Activated T-helper 1 cell treated with anti-CD3 and anti-CD28 coated beads, Interleukin-12 subunit alpha, Interleukin-12 subunit beta, Interleukin-2, Interleukin-4 antibody, amounts not matched to agents 30 ng/mL and 10 ng/mL and 1 ng/mL, durations not matched to agents 14 hours and 24 hours and 36 hours (primary cell): Measurements from ENCODE around the gene PCDH15. TPM values are rescaled to one million over a fixed set of nuclear protein-coding genes. Genes with fewer than 3 reads are reported as not detected.

ENCODE experiments used
- DNase-seq: peaks from one replicate; pipeline ENCODE4 v3.0.0; 2021; ENCODE audit warnings: low spot score
- H3K27ac Mint-ChIP-seq: one replicate; pipeline ENCODE4 v1.8.0; 2021; ENCODE audit warnings: mild to moderate bottlenecking, mixed read lengths
- H3K27me3 Mint-ChIP-seq: one replicate; pipeline ENCODE4 v1.8.0; 2022; ENCODE audit warnings: mild to moderate bottlenecking, moderate library complexity, mixed read lengths; ENCODE audit not compliant: insufficient read depth
- H3K36me3 Mint-ChIP-seq: one replicate; pipeline ENCODE4 v1.8.0; 2021; ENCODE audit warnings: low read depth, mixed read lengths
- H3K4me1 Mint-ChIP-seq: one replicate; pipeline ENCODE4 v1.8.0; 2021; ENCODE audit warnings: low read depth, mixed read lengths
- H3K4me3 Mint-ChIP-seq: one replicate; pipeline ENCODE4 v1.8.0; 2021; ENCODE audit warnings: mild to moderate bottlenecking, moderate library complexity, mixed read lengths
- H3K9me3 Mint-ChIP-seq: one replicate; pipeline ENCODE4 v1.8.0; 2021; ENCODE audit warnings: mixed read lengths
- intact Hi-C: fragments of 100-400 bp; cut with micrococcal nuclease; formaldehyde crosslinking; loops from one replicate; pipeline ENCODE4 v1.15.1; 2024
- total RNA-seq: library from RNA; stranded (reverse); gene quantifications from 2 replicates; pipeline ENCODE4 v1.2.3, GENCODE V29; 2022

The PCDH15 gene
- total RNA-seq, 1 donor from 2014 or later = not detected

- H3K27ac Mint-ChIP-seq = no peak overlapping the region
- H3K9me3 Mint-ChIP-seq = peaks cover 3% of the 10 kb centered on the region
- DNase-seq = no peak
- no peaks in the 10 kb centered on the region for H3K36me3 Mint-ChIP-seq
- no peaks in the 10 kb centered on the region for H3K27me3 Mint-ChIP-seq
- H3K4me3 Mint-ChIP-seq = no peak overlapping the region
- no peaks in the 10 kb centered on the region for H3K4me1 Mint-ChIP-seq
- intact Hi-C loops = no loop called here
Measured at GRCh38 chr10:54772468-54773122, 28.4 kb downstream of the PCDH15 start.

- H3K27ac Mint-ChIP-seq = no peak overlapping the region
Measured at GRCh38 chr10:54769051-54769450, 32.0 kb downstream of the PCDH15 start.

DNA sequence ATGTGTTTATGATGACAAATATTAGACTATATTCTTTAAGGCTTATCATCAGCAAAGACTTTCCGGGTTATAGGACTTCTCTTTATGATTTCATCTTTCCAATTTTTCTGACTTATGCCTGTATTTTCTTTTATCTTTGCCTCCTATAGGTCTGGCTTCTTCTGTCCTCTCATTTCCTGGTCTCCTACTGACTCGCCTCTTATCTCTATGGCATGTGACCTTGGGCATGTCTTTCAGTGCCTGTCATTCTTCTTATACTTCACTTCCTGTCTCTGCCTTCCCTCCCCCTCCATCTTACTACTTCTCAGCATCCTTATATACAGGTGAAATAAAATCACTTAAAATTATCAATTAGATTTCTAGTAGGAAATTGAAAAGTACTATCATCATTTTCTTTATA lies 42.2 kb downstream of the PCDH15 start:
- no peak overlapping the region for H3K4me3 Mint-ChIP-seq
- H3K27me3 Mint-ChIP-seq = no peaks in the 10 kb centered on the region
- intact Hi-C loops = no loop called here
- DNase-seq = no peak
- H3K4me1 Mint-ChIP-seq = no peaks in the 10 kb centered on the region
- no peaks in the 10 kb centered on the region for H3K36me3 Mint-ChIP-seq
- H3K27ac Mint-ChIP-seq = no peak overlapping the region
- H3K9me3 Mint-ChIP-seq = no peaks in the 10 kb centered on the region

More at GRCh38 chr10:54769051-54769450, 32.0 kb downstream of the PCDH15 start:
- no peak for DNase-seq
- H3K9me3 Mint-ChIP-seq = peaks cover 3% of the 10 kb centered on the region
- intact Hi-C loops = no loop called here
- H3K4me3 Mint-ChIP-seq = no peak overlapping the region
- H3K4me1 Mint-ChIP-seq = no peaks in the 10 kb centered on the region
- no peaks in the 10 kb centered on the region for H3K27me3 Mint-ChIP-seq
- H3K36me3 Mint-ChIP-seq = no peaks in the 10 kb centered on the region

DNA sequence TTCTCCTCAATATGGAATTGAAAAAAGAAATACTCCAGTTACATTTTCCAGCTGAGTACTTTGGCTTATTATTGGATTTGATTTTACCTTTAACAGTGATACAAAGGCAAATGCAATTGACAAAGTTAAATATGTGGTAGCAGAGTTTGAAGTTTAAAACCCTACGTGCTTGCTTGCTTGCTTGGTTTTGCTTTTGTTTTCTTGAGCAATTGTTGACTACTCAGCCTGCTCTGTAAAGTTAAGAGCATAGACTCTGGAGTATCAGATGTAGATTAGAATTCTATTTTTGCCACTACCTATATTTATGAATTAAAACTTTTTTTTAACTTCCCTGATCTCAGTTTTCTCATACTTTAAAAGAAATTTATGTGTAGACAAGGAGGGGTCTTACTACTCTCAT lies 51.4 kb downstream of the PCDH15 start:
- Mint-ChIP-seq H3K4me3 (no peak overlapping the region), H3K27ac (no peak overlapping the region), H3K27me3 (no peaks in the 10 kb centered on the region), H3K4me1 (no peaks in the 10 kb centered on the region), H3K9me3 (peaks cover 8% of the 10 kb centered on the region), H3K36me3 (no peaks in the 10 kb centered on the region)
- intact Hi-C loops = no loop called here
- DNase-seq = no peak

DNA sequence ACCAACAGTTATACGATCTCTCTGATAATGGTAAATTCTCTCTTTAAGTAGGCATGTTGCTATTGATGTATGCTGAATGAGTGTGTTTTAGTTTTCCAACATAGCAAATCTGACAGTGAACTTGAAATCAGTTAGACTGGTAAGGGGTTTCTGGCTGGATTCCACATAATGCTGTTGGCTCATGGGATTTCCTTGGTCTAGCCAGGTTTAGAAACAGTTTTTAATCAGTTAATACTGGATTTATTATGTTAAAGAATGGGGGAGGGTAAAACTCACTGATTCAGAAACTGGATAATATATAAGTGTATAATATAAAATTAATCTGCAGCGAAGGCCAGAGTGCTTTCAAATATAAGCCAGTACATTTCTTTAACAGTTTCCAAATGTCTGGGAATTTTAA lies 55.6 kb downstream of the PCDH15 start:
- H3K4me1 Mint-ChIP-seq = no peaks in the 10 kb centered on the region
- intact Hi-C loops = no loop called here
- H3K4me3 Mint-ChIP-seq = no peak overlapping the region
- H3K36me3 Mint-ChIP-seq = no peaks in the 10 kb centered on the region
- H3K9me3 Mint-ChIP-seq = no peaks in the 10 kb centered on the region
- H3K27me3 Mint-ChIP-seq = no peaks in the 10 kb centered on the region
- no peak for DNase-seq
- no peak overlapping the region for H3K27ac Mint-ChIP-seq

- Mint-ChIP-seq H3K36me3 (no peaks in the 10 kb centered on the region), H3K4me3 (no peak overlapping the region), H3K9me3 (peaks cover 10% of the 10 kb centered on the region), H3K27ac (no peak overlapping the region), H3K27me3 (no peaks in the 10 kb centered on the region), H3K4me1 (no peaks in the 10 kb centered on the region)
- no peak for DNase-seq
- intact Hi-C loops = no loop called here
Measured at GRCh38 chr10:54742416-54742815, 58.6 kb downstream of the PCDH15 start.

DNA sequence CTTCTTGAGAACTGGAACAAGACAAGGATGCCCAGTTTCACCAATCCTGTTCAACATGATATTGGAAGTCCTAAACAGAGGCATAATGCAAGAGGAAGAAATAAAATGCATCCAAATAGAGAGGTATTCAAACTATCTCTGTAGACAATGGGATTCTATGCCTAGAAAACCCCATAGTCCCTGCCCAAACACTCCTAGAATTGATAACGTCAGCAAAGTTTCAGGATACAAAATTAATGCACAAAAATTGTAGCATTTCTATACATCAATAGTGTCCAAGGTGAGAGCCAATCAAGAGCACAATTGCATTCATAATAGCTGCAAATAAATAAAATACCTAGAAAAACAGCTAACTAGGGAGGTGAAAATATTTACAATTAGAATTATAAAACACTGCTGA lies 72.5 kb downstream of the PCDH15 start:
- H3K4me1 Mint-ChIP-seq = no peaks in the 10 kb centered on the region
- H3K9me3 Mint-ChIP-seq = peaks cover 2% of the 10 kb centered on the region
- H3K36me3 Mint-ChIP-seq = no peaks in the 10 kb centered on the region
- no peak overlapping the region for H3K27ac Mint-ChIP-seq
- intact Hi-C loops = no loop called here
- no peak for DNase-seq
- no peaks in the 10 kb centered on the region for H3K27me3 Mint-ChIP-seq
- no peak overlapping the region for H3K4me3 Mint-ChIP-seq

DNA sequence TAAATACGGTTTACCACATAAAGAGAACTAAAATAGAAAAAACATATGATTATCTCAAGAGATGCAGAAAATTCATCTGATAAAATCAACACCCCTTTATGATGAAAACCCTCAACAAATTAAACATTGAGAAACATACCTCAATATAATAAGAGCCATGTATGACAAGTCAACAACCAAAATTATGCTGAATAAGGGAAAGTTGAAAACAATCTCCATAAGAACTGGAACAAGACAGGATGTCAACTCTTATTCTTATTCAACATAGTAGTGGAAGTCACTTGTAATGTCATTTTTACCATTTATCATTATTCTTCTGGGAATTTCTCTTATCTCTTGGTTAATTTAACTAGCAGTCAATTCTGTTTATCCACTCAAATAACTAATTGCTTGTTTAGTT lies 79.0 kb downstream of the PCDH15 start:
- no peaks in the 10 kb centered on the region for H3K4me1 Mint-ChIP-seq
- no peaks in the 10 kb centered on the region for H3K36me3 Mint-ChIP-seq
- no peak overlapping the region for H3K27ac Mint-ChIP-seq
- DNase-seq = no peak
- H3K9me3 Mint-ChIP-seq = peaks cover 14% of the 10 kb centered on the region
- intact Hi-C loops = no loop called here
- no peak overlapping the region for H3K4me3 Mint-ChIP-seq
- no peaks in the 10 kb centered on the region for H3K27me3 Mint-ChIP-seq

GRCh38 chr10:54710918-54711317 lies 90.1 kb downstream of the PCDH15 start:
- Mint-ChIP-seq H3K4me3 (no peak overlapping the region), H3K27me3 (no peaks in the 10 kb centered on the region), H3K36me3 (no peaks in the 10 kb centered on the region), H3K9me3 (no peaks in the 10 kb centered on the region), H3K4me1 (no peaks in the 10 kb centered on the region), H3K27ac (no peak overlapping the region)
- DNase-seq = no peak
- intact Hi-C loops = loop anchor here (1.0 kb wide), 1 partner anchor 20 kb away; no protein-coding TSS in a partner anchor

DNA sequence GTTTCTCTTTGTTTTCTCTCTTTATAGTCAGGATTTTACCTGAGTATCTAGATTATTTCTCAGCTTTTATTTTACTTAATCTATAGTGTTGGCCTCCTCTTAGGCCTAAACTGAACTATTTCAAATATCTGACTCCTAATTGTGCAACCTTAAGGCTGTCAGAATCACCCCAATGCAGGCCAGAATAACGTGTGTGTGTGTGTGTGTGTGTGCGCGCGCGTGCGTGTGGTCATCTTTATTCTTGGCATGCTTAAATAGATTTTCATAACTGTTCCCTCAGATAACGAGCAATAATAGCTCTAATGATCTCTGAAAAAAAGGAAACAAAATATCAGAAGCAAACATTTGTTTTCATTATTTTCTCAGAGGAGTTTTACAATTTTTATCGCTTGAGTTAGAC lies 92.4 kb downstream of the PCDH15 start:
- no peaks in the 10 kb centered on the region for H3K4me1 Mint-ChIP-seq
- no peaks in the 10 kb centered on the region for H3K9me3 Mint-ChIP-seq
- H3K4me3 Mint-ChIP-seq = no peak overlapping the region
- no peak overlapping the region for H3K27ac Mint-ChIP-seq
- DNase-seq = no peak
- no peaks in the 10 kb centered on the region for H3K27me3 Mint-ChIP-seq
- intact Hi-C loops = no loop called here
- H3K36me3 Mint-ChIP-seq = no peaks in the 10 kb centered on the region

DNA sequence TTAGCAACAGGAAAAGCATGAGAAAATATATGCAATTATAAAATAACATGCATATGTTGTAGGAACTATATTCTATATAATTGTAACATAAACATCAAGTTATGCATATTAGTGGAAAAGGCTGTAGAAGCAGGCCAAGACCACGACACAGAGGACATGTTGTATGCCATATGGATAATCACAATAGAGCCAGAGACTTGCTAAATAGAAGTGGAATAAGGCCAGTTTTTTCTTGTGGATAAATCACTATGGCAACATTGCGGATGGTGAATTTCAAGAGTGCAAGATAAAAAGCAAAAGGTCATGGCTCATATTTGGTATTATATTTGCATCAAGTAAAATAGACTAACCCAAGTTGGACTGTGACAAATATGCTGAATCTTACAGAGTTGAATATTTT lies 93.0 kb downstream of the PCDH15 start:
- intact Hi-C loops = no loop called here
- H3K27ac Mint-ChIP-seq = no peak overlapping the region
- no peaks in the 10 kb centered on the region for H3K27me3 Mint-ChIP-seq
- no peaks in the 10 kb centered on the region for H3K4me1 Mint-ChIP-seq
- H3K36me3 Mint-ChIP-seq = no peaks in the 10 kb centered on the region
- no peak for DNase-seq
- no peak overlapping the region for H3K4me3 Mint-ChIP-seq
- H3K9me3 Mint-ChIP-seq = no peaks in the 10 kb centered on the region

DNA sequence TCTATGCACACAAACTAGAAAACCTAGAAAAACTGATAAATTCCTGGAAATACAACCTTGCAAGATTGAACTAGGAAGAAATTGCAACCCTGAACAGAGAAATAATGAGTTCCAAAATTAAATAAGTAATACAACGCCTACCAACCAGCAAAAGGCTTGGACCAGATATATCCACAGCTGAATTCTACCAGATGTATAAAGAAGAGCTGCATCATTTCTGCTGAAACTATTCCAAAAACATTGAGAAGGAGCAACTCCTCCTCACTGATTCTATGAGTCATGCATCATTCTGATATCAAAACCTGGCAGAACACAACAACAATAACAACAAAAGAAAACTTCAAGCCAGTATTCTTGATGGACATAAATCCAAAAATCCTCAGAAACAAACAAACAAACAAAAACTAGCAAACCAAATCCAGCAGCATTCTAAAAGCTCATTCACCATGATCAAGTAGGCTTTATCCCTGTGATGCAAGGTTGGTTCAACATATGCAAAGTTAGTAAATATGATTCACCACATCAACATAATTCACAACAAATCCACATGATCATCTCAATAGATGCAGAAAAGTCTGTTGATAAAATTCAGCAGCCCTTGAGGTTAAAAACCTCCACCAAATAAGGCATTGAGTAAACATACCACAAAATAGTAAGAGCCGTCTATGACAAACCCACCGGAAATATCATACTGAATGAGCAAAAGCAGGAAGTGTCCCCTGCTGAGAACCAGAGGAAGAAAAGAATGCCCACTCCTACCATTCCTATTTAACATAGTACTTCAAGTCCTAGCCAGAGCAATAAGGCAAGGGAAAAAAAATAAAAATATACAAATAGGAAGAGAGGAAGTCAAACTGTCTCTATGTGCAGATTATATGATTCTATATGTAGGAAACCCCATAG lies 98.2 kb downstream of the PCDH15 start:
- no peak for DNase-seq
- Mint-ChIP-seq H3K4me1 (no peaks in the 10 kb centered on the region), H3K36me3 (no peaks in the 10 kb centered on the region), H3K27me3 (no peaks in the 10 kb centered on the region), H3K9me3 (peaks cover 4% of the 10 kb centered on the region), H3K27ac (no peak overlapping the region), H3K4me3 (no peak overlapping the region)
- intact Hi-C loops = no loop called here

GRCh38 chr10:54691331-54691730 lies 109.7 kb downstream of the PCDH15 start:
- no peaks in the 10 kb centered on the region for H3K4me1 Mint-ChIP-seq
- H3K27ac Mint-ChIP-seq = no peak overlapping the region
- H3K4me3 Mint-ChIP-seq = no peak overlapping the region
- H3K9me3 Mint-ChIP-seq = peaks cover 3% of the 10 kb centered on the region
- no peaks in the 10 kb centered on the region for H3K27me3 Mint-ChIP-seq
- H3K36me3 Mint-ChIP-seq = no peaks in the 10 kb centered on the region
- intact Hi-C loops = loop anchor here (1.0 kb wide), 1 partner anchor 20 kb away; no protein-coding TSS in a partner anchor
- DNase-seq = no peak
